Inferior parietal cortex (tissue), 1 donor: ENCODE measurements around the gene SPEN.
A peak's percentile ranks its signal among the peaks of the same experiment; 100 is the strongest.
"Not testable (repeated sequence)": the region's sequence is repeated elsewhere in the genome, so short reads cannot be mapped to it uniquely, and the experiment has no call there.

ENCODE experiments used
- DNase-seq: peaks from one replicate; pipeline ENCODE4 v3.0.0-alpha.2; 2016; ENCODE audit errors: extremely low spot score

The SPEN gene

GRCh38 chr1:15833069-15833679 lies 14.3 kb upstream of the SPEN start:
- no peak for DNase-seq

- peak; percentile 42 for DNase-seq
These were observed 13.6 kb upstream of the SPEN start for GRCh38 chr1:15833842-15834405.

- DNase-seq: peak; percentile 91
These were observed 12.9 kb upstream of the SPEN start for GRCh38 chr1:15834406-15835204.

- no peak for DNase-seq
These were observed 12.2 kb upstream of the SPEN start for GRCh38 chr1:15835205-15835740.

GRCh38 chr1:15835741-15836510 lies 11.6 kb upstream of the SPEN start:
- peak; percentile 100 for DNase-seq

GRCh38 chr1:15836511-15836771 lies 11.1 kb upstream of the SPEN start:
- DNase-seq: not testable (repeated sequence)

- no peak for DNase-seq
These were observed 10.5 kb upstream of the SPEN start for GRCh38 chr1:15836772-15837669.

GRCh38 chr1:15837931-15838330 lies 9.6 kb upstream of the SPEN start:
- DNase-seq: no peak

- DNase-seq: no peak
These were observed 8.8 kb upstream of the SPEN start for GRCh38 chr1:15838721-15839120.

- DNase-seq: peak; percentile 81
These were observed 3.5 kb upstream of the SPEN start for GRCh38 chr1:15843826-15844572.

- not testable (repeated sequence) for DNase-seq
These were observed 1.5 kb upstream of the SPEN start for GRCh38 chr1:15846056-15846455.

GRCh38 chr1:15847893-15848142 lies 311 bp downstream of the SPEN start:
- DNase-seq: no peak

- no peak for DNase-seq
These were observed 829 bp downstream of the SPEN start for GRCh38 chr1:15848143-15848928.

GRCh38 chr1:15848929-15849774 lies 1.6 kb downstream of the SPEN start:
- DNase-seq: peak; percentile 85

GRCh38 chr1:15849775-15850324 lies 2.3 kb downstream of the SPEN start:
- peak; percentile 74 for DNase-seq

GRCh38 chr1:15850471-15851001 lies 3.0 kb downstream of the SPEN start:
- DNase-seq: peak; percentile 38

- DNase-seq: peak; percentile 65
These were observed 3.9 kb downstream of the SPEN start for GRCh38 chr1:15851210-15852035.
